NCI-H1930 (cell line): ENCODE data around the gene GPC6.
A peak's percentile ranks its signal among the peaks of the same experiment; 100 is the strongest.

Experiments
- DNase-seq, 2 experiments: peaks; one replicate each; lab custom pipeline; 2025; lab: John Stamatoyannopoulos, UW

The GPC6 gene

GRCh38 chr13:94353167-94353710 is 1126.6 kb downstream of the GPC6 start:
- no peak for DNase-seq

- DNase-seq: no peak
Measured at GRCh38 chr13:94359875-94360274, 1133.3 kb downstream of the GPC6 start.

GRCh38 chr13:94362411-94362909 is 1135.9 kb downstream of the GPC6 start:
- peak; percentile 64 to 65 for DNase-seq

GRCh38 chr13:94366677-94367076 is 1140.1 kb downstream of the GPC6 start:
- no peak for DNase-seq

GRCh38 chr13:94369972-94370436 is 1143.4 kb downstream of the GPC6 start:
- DNase-seq: no peak

- no peak for DNase-seq
Measured at GRCh38 chr13:94371855-94372254, 1145.2 kb downstream of the GPC6 start.

- no peak for DNase-seq
Measured at GRCh38 chr13:94382517-94382916, 1155.9 kb downstream of the GPC6 start.

GRCh38 chr13:94382960-94383359 is 1156.4 kb downstream of the GPC6 start:
- no peak for DNase-seq

GRCh38 chr13:94384231-94384905 is 1157.8 kb downstream of the GPC6 start:
- no peak for DNase-seq

GRCh38 chr13:94387047-94387446 is 1160.4 kb downstream of the GPC6 start:
- DNase-seq: no peak

GRCh38 chr13:94389604-94390351 is 1163.2 kb downstream of the GPC6 start:
- DNase-seq: no peak

GRCh38 chr13:94390881-94391280 is 1164.3 kb downstream of the GPC6 start:
- DNase-seq: no peak

GRCh38 chr13:94394723-94395122 is 1168.1 kb downstream of the GPC6 start:
- peak in 1 of 2 experiments; percentile 29 for DNase-seq

- DNase-seq: no peak
Measured at GRCh38 chr13:94395860-94396259, 1169.3 kb downstream of the GPC6 start.

- DNase-seq: no peak
Measured at GRCh38 chr13:94399812-94400211, 1173.2 kb downstream of the GPC6 start.

GRCh38 chr13:94400874-94401273 is 1174.3 kb downstream of the GPC6 start:
- no peak for DNase-seq

- DNase-seq: no peak
Measured at GRCh38 chr13:94408314-94409036, 1181.9 kb downstream of the GPC6 start.

- DNase-seq: no peak
Measured at GRCh38 chr13:94411747-94412146, 1185.1 kb downstream of the GPC6 start.

- DNase-seq: no peak
Measured at GRCh38 chr13:94412870-94413597, 1186.4 kb downstream of the GPC6 start.

GRCh38 chr13:94413598-94413944 is 1187.0 kb downstream of the GPC6 start:
- no peak for DNase-seq

- DNase-seq: no peak
Measured at GRCh38 chr13:94414141-94414540, 1187.5 kb downstream of the GPC6 start.

- peak; percentile 68 to 76 for DNase-seq
Measured at GRCh38 chr13:94414708-94415107, 1188.1 kb downstream of the GPC6 start.
